K562 (cell line): Measurements from ENCODE around the gene SCAMP3. TPM values are rescaled to one million over a fixed set of nuclear protein-coding genes. Genes with fewer than 3 reads are reported as not detected.

Experiments
- BRD9 ChIP-seq: fragments of 450-650 bp; IDR thresholded peaks from 2 replicates; pipeline ENCODE4 v1.6.1; 2018; ENCODE audit warnings: low read depth; ENCODE audit not compliant: partially characterized antibody
- CBX2 ChIP-seq: fragments of 200-600 bp; sonication (generic); IDR thresholded peaks from one replicate; pipeline ENCODE4 v1.6.1; 2012; ENCODE audit warnings: mild to moderate bottlenecking, low read length, inconsistent platforms; ENCODE audit not compliant: insufficient read depth, poor library complexity, severe bottlenecking
- FOSL1 ChIP-seq: fragments of 200-800 bp; sonication (Bioruptor generic); conservative IDR thresholded peaks from 2 replicates; pipeline ENCODE4 v1.6.1; 2016; ENCODE audit warnings: missing genetic modification characterization, missing compliant biosample characterization
- HNRNPL ChIP-seq: fragments of 200-400 bp; formaldehyde crosslinking; IDR thresholded peaks from 2 replicates; pipeline ENCODE4 v1.6.1; 2017; ENCODE audit warnings: low read depth, mild to moderate bottlenecking, low read length
- KAT7 ChIP-seq: sonication (generic); formaldehyde crosslinking; IDR thresholded peaks from 2 replicates; pipeline ENCODE4 v1.8.0; 2022; ENCODE audit warnings: missing genetic modification reagents, mild to moderate bottlenecking, borderline replicate concordance
- LCOR ChIP-seq: sonication (generic); formaldehyde crosslinking; IDR thresholded peaks from 2 replicates; pipeline ENCODE4 v1.8.0; 2022; ENCODE audit warnings: mild to moderate bottlenecking, missing genetic modification reagents
- MED1 ChIP-seq: sonication (generic); formaldehyde crosslinking; IDR thresholded peaks from 2 replicates; pipeline ENCODE4 v1.8.1; 2023; ENCODE audit warnings: missing genetic modification reagents, borderline replicate concordance
- SIN3A ChIP-seq, 2 experiments: fragments of 150-350 bp in 1 of 2; IDR thresholded peaks; 2 replicates each; pipeline ENCODE4 v1.6.1; 2011 to 2016; ENCODE audit warnings: borderline replicate concordance in 2 of 2, low read depth in 2 of 2, low read length in 2 of 2, mild to moderate bottlenecking in 2 of 2, moderate library complexity in 2 of 2; ENCODE audit not compliant: control insufficient read depth in 1 of 2
- SNIP1 ChIP-seq: fragments of 450-650 bp; IDR thresholded peaks from 2 replicates; pipeline ENCODE4 v1.7.1; 2017; ENCODE audit warnings: low read depth, mild to moderate bottlenecking
- TCF7 ChIP-seq: sonication (generic); IDR thresholded peaks from 2 replicates; pipeline ENCODE4 v1.6.1; 2016; ENCODE audit warnings: antibody characterized with exemption, borderline replicate concordance
- ZC3H4 ChIP-seq: sonication (generic); formaldehyde crosslinking; IDR thresholded peaks from 2 replicates; pipeline ENCODE4 v1.9.0; 2021; ENCODE audit warnings: missing genetic modification reagents, borderline replicate concordance
- ZNF24 ChIP-seq: fragments of 450-650 bp; IDR thresholded peaks from 2 replicates; pipeline ENCODE4 v1.6.1; 2016
- ZNF717 ChIP-seq: fragments of 250-450 bp; sonication (Bioruptor Pico); IDR thresholded peaks from 2 replicates; pipeline ENCODE4 v1.5.0; 2021
- polyA plus RNA-seq, 8 experiments: library from polyadenylated mRNA; depleted of rRNA in 4 of 8; stranded (reverse) in 5 of 8; unstranded in 3 of 8; fragments of >200 nt; fragmentation: Nextera tagmentation in 2 of 8; fragmentation: Illumina TruSeq in 1 of 8; extraction: Ambion mirVana in 2 of 8; extraction: Trizol in 1 of 8; gene quantifications; 2 replicates each; pipeline versions ENCODE4 v1.2.1 to v1.2.3, GENCODE V29; 2011 to 2014; ENCODE audit warnings: inconsistent platforms in 1 of 8, missing spikeins in 1 of 8
- total RNA-seq, 7 experiments: library from RNA; depleted of rRNA in 6 of 7; stranded (reverse); fragments of >200 nt in 6 of 7; fragmentation: Illumina TruSeq in 2 of 7; extraction: Trizol in 2 of 7; gene quantifications; 2 replicates each; pipeline versions ENCODE4 v1.2.1 to v1.2.3, GENCODE V29; 2011 to 2021; ENCODE audit warnings: low replicate concordance in 1 of 7
- TF ChIP-seq, protein P1 (sequence below): fragments of 450-650 bp; IDR thresholded peaks from 2 replicates; pipeline ENCODE4 v1.6.1; 2017; ENCODE audit warnings: antibody characterized with exemption, mild to moderate bottlenecking
- TF ChIP-seq, protein P2 (sequence below), 2 experiments: fragments of 450-650 bp; formaldehyde crosslinking in 1 of 2; IDR thresholded peaks; 2 replicates each; pipeline versions ENCODE4 v1.4.0 to v1.6.1; 2014 to 2020; ENCODE audit warnings: mild to moderate bottlenecking in 2 of 2, borderline replicate concordance in 1 of 2, low read depth in 1 of 2
- TF ChIP-seq, protein P3 (sequence below): sonication (generic); formaldehyde crosslinking; IDR thresholded peaks from 2 replicates; pipeline ENCODE4 v1.9.0; 2022; ENCODE audit warnings: mild to moderate bottlenecking, missing genetic modification reagents

SCAMP3 gene
- total and polyA plus RNA-seq, 9 of the 15 experiments (the other 6 are each of a cell fraction or from before 2014, with no cell fraction given): 14.2 to 131 (median 86.1) TPM

DNA sequence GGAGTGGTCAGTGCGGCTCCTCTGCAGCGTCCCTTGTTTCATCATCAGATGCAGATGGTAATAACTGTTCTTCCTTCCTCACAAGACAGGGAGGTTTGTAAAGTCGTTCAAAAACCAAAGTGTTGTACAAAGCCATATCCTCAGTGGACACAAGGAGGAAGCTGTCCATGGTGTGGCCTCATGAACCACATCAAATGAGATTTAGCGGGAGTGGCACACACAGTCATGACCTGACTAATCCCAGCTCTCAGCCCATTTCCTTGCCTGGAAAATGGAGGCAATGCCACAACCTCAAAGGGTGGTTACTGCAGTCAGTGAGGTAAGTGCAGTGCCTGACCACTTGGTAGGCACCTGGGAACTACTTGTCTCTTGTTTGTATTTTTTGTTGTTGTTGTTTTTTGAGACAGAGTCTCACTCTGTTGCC lies 20.3 kb downstream of the SCAMP3 start (continued):
- TF ChIP-seq CBX2 (no peak), KAT7 (CRISPR knock-in tag) (no peak), BRD9 (no peak), LCOR (no peak), SNIP1 (no peak), MED1 (CRISPR knock-in tag) (no peak), ZNF717 (no peak), SIN3A (IDR thresholded peaks at IDR 0.05; ENCODE audit: borderline replicate concordance in 2 of 2, control insufficient read depth in 1 of 2, low read depth in 2 of 2, low read length in 2 of 2) (no peak), HNRNPL (no peak), ZC3H4 (CRISPR knock-in tag) (no peak), ZNF24 (no peak), FOSL1 (tag) (no peak), TCF7 (0 out of 2 replicates have a peak, but pooled peaks have one; percentile 43)
- TF ChIP-seq, protein P1, sequence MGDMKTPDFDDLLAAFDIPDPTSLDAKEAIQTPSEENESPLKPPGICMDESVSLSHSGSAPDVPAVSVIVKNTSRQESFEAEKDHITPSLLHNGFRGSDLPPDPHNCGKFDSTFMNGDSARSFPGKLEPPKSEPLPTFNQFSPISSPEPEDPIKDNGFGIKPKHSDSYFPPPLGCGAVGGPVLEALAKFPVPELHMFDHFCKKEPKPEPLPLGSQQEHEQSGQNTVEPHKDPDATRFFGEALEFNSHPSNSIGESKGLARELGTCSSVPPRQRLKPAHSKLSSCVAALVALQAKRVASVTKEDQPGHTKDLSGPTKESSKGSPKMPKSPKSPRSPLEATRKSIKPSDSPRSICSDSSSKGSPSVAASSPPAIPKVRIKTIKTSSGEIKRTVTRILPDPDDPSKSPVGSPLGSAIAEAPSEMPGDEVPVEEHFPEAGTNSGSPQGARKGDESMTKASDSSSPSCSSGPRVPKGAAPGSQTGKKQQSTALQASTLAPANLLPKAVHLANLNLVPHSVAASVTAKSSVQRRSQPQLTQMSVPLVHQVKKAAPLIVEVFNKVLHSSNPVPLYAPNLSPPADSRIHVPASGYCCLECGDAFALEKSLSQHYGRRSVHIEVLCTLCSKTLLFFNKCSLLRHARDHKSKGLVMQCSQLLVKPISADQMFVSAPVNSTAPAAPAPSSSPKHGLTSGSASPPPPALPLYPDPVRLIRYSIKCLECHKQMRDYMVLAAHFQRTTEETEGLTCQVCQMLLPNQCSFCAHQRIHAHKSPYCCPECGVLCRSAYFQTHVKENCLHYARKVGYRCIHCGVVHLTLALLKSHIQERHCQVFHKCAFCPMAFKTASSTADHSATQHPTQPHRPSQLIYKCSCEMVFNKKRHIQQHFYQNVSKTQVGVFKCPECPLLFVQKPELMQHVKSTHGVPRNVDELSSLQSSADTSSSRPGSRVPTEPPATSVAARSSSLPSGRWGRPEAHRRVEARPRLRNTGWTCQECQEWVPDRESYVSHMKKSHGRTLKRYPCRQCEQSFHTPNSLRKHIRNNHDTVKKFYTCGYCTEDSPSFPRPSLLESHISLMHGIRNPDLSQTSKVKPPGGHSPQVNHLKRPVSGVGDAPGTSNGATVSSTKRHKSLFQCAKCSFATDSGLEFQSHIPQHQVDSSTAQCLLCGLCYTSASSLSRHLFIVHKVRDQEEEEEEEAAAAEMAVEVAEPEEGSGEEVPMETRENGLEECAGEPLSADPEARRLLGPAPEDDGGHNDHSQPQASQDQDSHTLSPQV: no peak
- TF ChIP-seq, protein P2, sequence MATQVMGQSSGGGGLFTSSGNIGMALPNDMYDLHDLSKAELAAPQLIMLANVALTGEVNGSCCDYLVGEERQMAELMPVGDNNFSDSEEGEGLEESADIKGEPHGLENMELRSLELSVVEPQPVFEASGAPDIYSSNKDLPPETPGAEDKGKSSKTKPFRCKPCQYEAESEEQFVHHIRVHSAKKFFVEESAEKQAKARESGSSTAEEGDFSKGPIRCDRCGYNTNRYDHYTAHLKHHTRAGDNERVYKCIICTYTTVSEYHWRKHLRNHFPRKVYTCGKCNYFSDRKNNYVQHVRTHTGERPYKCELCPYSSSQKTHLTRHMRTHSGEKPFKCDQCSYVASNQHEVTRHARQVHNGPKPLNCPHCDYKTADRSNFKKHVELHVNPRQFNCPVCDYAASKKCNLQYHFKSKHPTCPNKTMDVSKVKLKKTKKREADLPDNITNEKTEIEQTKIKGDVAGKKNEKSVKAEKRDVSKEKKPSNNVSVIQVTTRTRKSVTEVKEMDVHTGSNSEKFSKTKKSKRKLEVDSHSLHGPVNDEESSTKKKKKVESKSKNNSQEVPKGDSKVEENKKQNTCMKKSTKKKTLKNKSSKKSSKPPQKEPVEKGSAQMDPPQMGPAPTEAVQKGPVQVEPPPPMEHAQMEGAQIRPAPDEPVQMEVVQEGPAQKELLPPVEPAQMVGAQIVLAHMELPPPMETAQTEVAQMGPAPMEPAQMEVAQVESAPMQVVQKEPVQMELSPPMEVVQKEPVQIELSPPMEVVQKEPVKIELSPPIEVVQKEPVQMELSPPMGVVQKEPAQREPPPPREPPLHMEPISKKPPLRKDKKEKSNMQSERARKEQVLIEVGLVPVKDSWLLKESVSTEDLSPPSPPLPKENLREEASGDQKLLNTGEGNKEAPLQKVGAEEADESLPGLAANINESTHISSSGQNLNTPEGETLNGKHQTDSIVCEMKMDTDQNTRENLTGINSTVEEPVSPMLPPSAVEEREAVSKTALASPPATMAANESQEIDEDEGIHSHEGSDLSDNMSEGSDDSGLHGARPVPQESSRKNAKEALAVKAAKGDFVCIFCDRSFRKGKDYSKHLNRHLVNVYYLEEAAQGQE (IDR thresholded peaks at IDR 0.05; ENCODE audit: borderline replicate concordance): 0 out of 2 replicates have a peak, but pooled peaks have one; percentile 26
- TF ChIP-seq, protein P2 (CRISPR knock-in tag; IDR thresholded peaks at IDR 0.05; ENCODE audit: low read depth): no peak
- TF ChIP-seq, protein P3, sequence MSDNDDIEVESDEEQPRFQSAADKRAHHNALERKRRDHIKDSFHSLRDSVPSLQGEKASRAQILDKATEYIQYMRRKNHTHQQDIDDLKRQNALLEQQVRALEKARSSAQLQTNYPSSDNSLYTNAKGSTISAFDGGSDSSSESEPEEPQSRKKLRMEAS (CRISPR knock-in tag): no peak
